PC-3 (cell line): Measurements from ENCODE around the gene PSMD3. TPM values are rescaled to one million over a fixed set of nuclear protein-coding genes. Genes with fewer than 3 reads are reported as not detected.

ENCODE experiments used
- ATAC-seq: fragments of 200-7000 bp; cut with Tn5 transposase; 2 replicates; pipeline ENCODE4 v1.9.1; 2020; ENCODE audit warnings: mild to moderate bottlenecking, moderate library complexity
- Bru-seq: library from RNA; stranded (reverse); fragments of 400-500 nt; gene quantifications from one replicate; lab custom pipeline; 2021; lab: Mats Ljungman, UMichigan
- BruChase-seq, 2 experiments: library from RNA; stranded (reverse); fragments of 400-500 nt; gene quantifications; one replicate each; lab custom pipeline; 2021; lab: Mats Ljungman, UMichigan
- BruUV-seq: library from RNA; stranded (reverse); fragments of 400-500 nt; replicated peaks from 2 replicates; lab custom pipeline; 2021; lab: Mats Ljungman, UMichigan
- CTCF ChIA-PET: fragments of 300-600 bp; sonication (Branson Sonifier 250); formaldehyde crosslinking; loops from one replicate; lab custom pipeline; 2022; ENCODE audit warnings: antibody characterized with exemption; lab: Charles Lee
- POLR2A ChIA-PET: fragments of 300-600 bp; sonication (Branson Sonifier 250); formaldehyde crosslinking; loops from one replicate; lab custom pipeline; 2022; ENCODE audit warnings: antibody characterized with exemption; ENCODE audit not compliant: unreplicated experiment; lab: Charles Lee
- DNase-seq: peaks from one replicate; pipeline ENCODE4 v3.0.0-alpha.2; 2015
- H2AFZ ChIP-seq: fragments of 300-600 bp; sonication (generic); 2 replicates; pipeline ENCODE4 v1.6.0; 2016; ENCODE audit warnings: antibody characterized with exemption, low read length
- H3F3A ChIP-seq: fragments of 300-600 bp; sonication (generic); one replicate; pipeline ENCODE4 v1.6.0; 2017; ENCODE audit warnings: antibody characterized with exemption, low read length, control low read depth, mild to moderate bottlenecking; ENCODE audit not compliant: unreplicated experiment
- H3K27ac ChIP-seq: fragments of 300-600 bp; sonication (generic); 2 replicates; pipeline ENCODE4 v1.5.1; 2016; ENCODE audit warnings: mild to moderate bottlenecking, low read length
- H3K27me3 ChIP-seq: fragments of 300-600 bp; sonication (generic); 2 replicates; pipeline ENCODE4 v1.6.1; 2016; ENCODE audit warnings: low read length, mixed read lengths
- H3K36me3 ChIP-seq: fragments of 300-600 bp; sonication (generic); 2 replicates; pipeline ENCODE4 v1.6.1; 2016; ENCODE audit warnings: low read depth, mixed run types, low read length, mixed read lengths
- H3K4me1 ChIP-seq: fragments of 300-600 bp; sonication (generic); 2 replicates; pipeline ENCODE4 v1.5.1; 2016; ENCODE audit warnings: low read length; ENCODE audit not compliant: insufficient read depth
- H3K4me2 ChIP-seq: fragments of 300-600 bp; sonication (generic); 2 replicates; pipeline ENCODE4 v1.6.0; 2016; ENCODE audit warnings: low read length
- H3K4me3 ChIP-seq: fragments of 300-600 bp; sonication (generic); 2 replicates; pipeline ENCODE4 v1.5.1; 2016; ENCODE audit warnings: mild to moderate bottlenecking, low read length, mixed read lengths
- H3K79me2 ChIP-seq: fragments of 300-600 bp; sonication (generic); 2 replicates; pipeline ENCODE4 v1.6.1; 2017; ENCODE audit warnings: low read length, mixed read lengths
- H3K9ac ChIP-seq: fragments of 300-600 bp; sonication (generic); 2 replicates; pipeline ENCODE4 v1.6.0; 2016; ENCODE audit warnings: mild to moderate bottlenecking, low read length
- H3K9me2 ChIP-seq: fragments of 300-600 bp; sonication (generic); replicated peaks from 2 replicates; pipeline ENCODE4 v1.6.1; 2016; ENCODE audit warnings: mixed run types, low read length, mixed read lengths
- H3K9me3 ChIP-seq: fragments of 300-600 bp; sonication (generic); 2 replicates; pipeline ENCODE4 v1.6.1; 2016; ENCODE audit warnings: low read length, mixed read lengths
- H4K20me1 ChIP-seq: fragments of 300-600 bp; sonication (generic); 2 replicates; pipeline ENCODE4 v1.6.1; 2016; ENCODE audit warnings: low read length, mixed read lengths
- EZH2 ChIP-seq: fragments of 300-600 bp; sonication (generic); IDR thresholded peaks from one replicate; pipeline ENCODE4 v1.6.1; 2017; ENCODE audit warnings: antibody characterized with exemption, mild to moderate bottlenecking, low read length; ENCODE audit not compliant: unreplicated experiment
- EZH2phosphoT487 ChIP-seq: fragments of 300-600 bp; sonication (generic); IDR thresholded peaks from 2 replicates; pipeline ENCODE4 v1.6.1; 2018; ENCODE audit warnings: mild to moderate bottlenecking, antibody characterized with exemption, low read length, borderline replicate concordance
- intact Hi-C: fragments of 100-400 bp; cut with micrococcal nuclease; formaldehyde crosslinking; loops from 2 replicates; pipeline ENCODE4 v1.9.0; 2023
- long read RNA-seq: library from polyadenylated mRNA; unstranded; transcript quantifications from one replicate; pipeline ENCODE4 v2.0.0, GENCODE V29; 2021; ENCODE audit not compliant: unreplicated experiment
- total RNA-seq: library from RNA; depleted of rRNA; stranded (reverse); fragments of >200 nt; gene quantifications from 2 replicates; pipeline ENCODE4 v1.2.3, GENCODE V29; 2014; rRNA removed
- TF ChIP-seq, protein P1 (sequence below): fragments of 300-600 bp; sonication (generic); conservative IDR thresholded peaks from 2 replicates; pipeline ENCODE4 v1.5.1; 2017; ENCODE audit warnings: antibody characterized with exemption, low read depth, mild to moderate bottlenecking, low read length

Gene PSMD3
- 267 and 338 TPM in 2 replicates for total RNA-seq
- Bru-seq, nascent RNA, result percentile 75 among the genes with signal in this experiment
- percentile 85 among the genes with signal in this experiment for BruChase-seq, experiment 1, labeled RNA remaining after a 6-hour chase
- percentile 76 among the genes with signal in this experiment for BruChase-seq, experiment 2, labeled RNA remaining after a 2-hour chase
- long read RNA-seq, transcript PSMD3-201 (12 exons, 2,158 nt), result major isoform, 85 of 183 reads
- long read RNA-seq, partial matches to known transcripts, result 92 of 183 reads
- long read RNA-seq, other reads (novel, unspliced or antisense), result 6 of 183 reads

- Histone ChIP-seq H3F3A (no peaks in the 10 kb centered on the region), H3K9ac (peak within 1 kb of the TSS; percentile 98), H4K20me1 (peaks cover 15% of the 10 kb centered on the region), H3K36me3 (peaks cover 12% of the 10 kb centered on the region; the same call in 1 of the 2 replicates), H3K27ac (peak within 1 kb of the TSS; percentile 72), H3K79me2 (peaks cover 31% of the 10 kb centered on the region), H3K9me3 (no peaks in the 10 kb centered on the region), H3K4me3 (peak within 1 kb of the TSS; percentile 98), H3K4me1 (peaks cover 19% of the 10 kb centered on the region), H2AFZ (peak within 1 kb of the TSS; percentile 91), H3K9me2 (no peaks in the 10 kb centered on the region), H3K27me3 (no peaks in the 10 kb centered on the region), H3K4me2 (peak within 1 kb of the TSS; percentile 97)
- ATAC-seq (peak; percentile 93), DNase-seq (peak; percentile 97)
- BruUV-seq, result no TSS peak
- ChIA-PET POLR2A (interaction anchor here (0.6 to 0.7 kb wide), 2 partner anchors 73 to 86 kb away, joined by 4 read pairs; no protein-coding TSS in a partner anchor), CTCF (interaction anchor here (0.5 to 1.5 kb wide), 4 partner anchors 22 to 299 kb away, joined by 4 to 8 read pairs (median 5); partner anchors contain the start of genes LRRC3C and ORMDL3)
- TF ChIP-seq EZH2phosphoT487 (no peak), EZH2 (no peak)
- TF ChIP-seq, protein P1, sequence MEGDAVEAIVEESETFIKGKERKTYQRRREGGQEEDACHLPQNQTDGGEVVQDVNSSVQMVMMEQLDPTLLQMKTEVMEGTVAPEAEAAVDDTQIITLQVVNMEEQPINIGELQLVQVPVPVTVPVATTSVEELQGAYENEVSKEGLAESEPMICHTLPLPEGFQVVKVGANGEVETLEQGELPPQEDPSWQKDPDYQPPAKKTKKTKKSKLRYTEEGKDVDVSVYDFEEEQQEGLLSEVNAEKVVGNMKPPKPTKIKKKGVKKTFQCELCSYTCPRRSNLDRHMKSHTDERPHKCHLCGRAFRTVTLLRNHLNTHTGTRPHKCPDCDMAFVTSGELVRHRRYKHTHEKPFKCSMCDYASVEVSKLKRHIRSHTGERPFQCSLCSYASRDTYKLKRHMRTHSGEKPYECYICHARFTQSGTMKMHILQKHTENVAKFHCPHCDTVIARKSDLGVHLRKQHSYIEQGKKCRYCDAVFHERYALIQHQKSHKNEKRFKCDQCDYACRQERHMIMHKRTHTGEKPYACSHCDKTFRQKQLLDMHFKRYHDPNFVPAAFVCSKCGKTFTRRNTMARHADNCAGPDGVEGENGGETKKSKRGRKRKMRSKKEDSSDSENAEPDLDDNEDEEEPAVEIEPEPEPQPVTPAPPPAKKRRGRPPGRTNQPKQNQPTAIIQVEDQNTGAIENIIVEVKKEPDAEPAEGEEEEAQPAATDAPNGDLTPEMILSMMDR, result peak; percentile 60
- intact Hi-C loops, result loop anchor here (1.0 kb wide), 1 partner anchor 21 kb away; no protein-coding TSS in a partner anchor
Observed at GRCh38 chr17:39980351-39981206, at the start of gene PSMD3. PSMD3 (plus strand) TSS chr17:39980807; CDS start chr17:39980971, 164 bp downstream.

GRCh38 chr17:39933912-39934311 lies 46.7 kb upstream of the PSMD3 start:
- POLR2A ChIA-PET, result no interaction called here
- TF ChIP-seq EZH2, result no peak
- TF ChIP-seq EZH2phosphoT487, result no peak
- Histone ChIP-seq H3K27me3 (no peaks in the 10 kb centered on the region), H3K4me3 (no peak overlapping the region), H4K20me1 (no peaks in the 10 kb centered on the region), H2AFZ (no peak overlapping the region), H3F3A (peaks cover 4% of the 10 kb centered on the region), H3K9me3 (no peaks in the 10 kb centered on the region), H3K4me2 (no peak overlapping the region), H3K27ac (no peak overlapping the region), H3K9ac (no peak overlapping the region), H3K9me2 (no peaks in the 10 kb centered on the region), H3K79me2 (no peaks in the 10 kb centered on the region), H3K4me1 (peaks cover 10% of the 10 kb centered on the region), H3K36me3 (no peaks in the 10 kb centered on the region)
- no TSS peak for BruUV-seq
- ATAC-seq (no peak), DNase-seq (no peak)
- intact Hi-C loops, result no loop called here
- CTCF ChIA-PET, result no interaction called here

DNA sequence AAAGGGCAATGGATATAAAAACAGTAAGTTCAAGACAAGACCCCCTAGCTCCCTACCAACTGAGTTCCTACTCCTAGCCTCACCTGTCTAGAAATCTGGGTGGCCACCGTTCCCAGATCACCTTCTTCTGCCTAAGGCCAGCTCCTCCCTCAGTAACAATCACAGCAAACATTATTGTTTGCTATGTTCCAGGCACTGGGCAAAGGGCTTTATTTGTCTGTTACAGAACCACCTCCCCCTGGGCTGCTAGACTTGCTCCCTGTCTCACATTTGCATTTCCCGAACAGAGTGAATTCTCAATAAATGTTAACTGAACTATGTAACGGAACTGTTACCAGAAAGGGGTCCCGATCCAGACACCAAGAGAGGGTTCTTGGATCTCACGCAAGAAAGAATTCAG lies 46.3 kb upstream of the PSMD3 start:
- Histone ChIP-seq H3K4me1 (peaks cover 9% of the 10 kb centered on the region), H3K79me2 (no peaks in the 10 kb centered on the region), H3K9me3 (no peaks in the 10 kb centered on the region), H3F3A (peaks cover 4% of the 10 kb centered on the region), H3K27ac (no peak overlapping the region), H4K20me1 (no peaks in the 10 kb centered on the region), H3K36me3 (no peaks in the 10 kb centered on the region), H3K9me2 (no peaks in the 10 kb centered on the region), H3K4me3 (no peak overlapping the region), H2AFZ (no peak overlapping the region), H3K4me2 (no peak overlapping the region), H3K27me3 (no peaks in the 10 kb centered on the region), H3K9ac (no peak overlapping the region)
- POLR2A ChIA-PET, result no interaction called here
- CTCF ChIA-PET, result no interaction called here
- BruUV-seq, result no TSS peak
- intact Hi-C loops, result no loop called here
- no peak for TF ChIP-seq EZH2phosphoT487
- TF ChIP-seq EZH2, result no peak
- TF ChIP-seq, protein P1, result no peak
- ATAC-seq (no peak), DNase-seq (no peak)
